ENCODE measurements around the gene CADPS2. TPM values are rescaled to one million over a fixed set of nuclear protein-coding genes. Genes with fewer than 3 reads are reported as not detected.

Gene CADPS2
- total RNA-seq, 5 donors from 2014 or later (not counting 1 experiment from before 2014, with no cell fraction given) = 0.15 to 0.28 (median 0.16) TPM; not detected in 2

GRCh38 chr7:122901250-122901649 lies 15.0 kb upstream of the CADPS2 start:
- Histone ChIP-seq H3K4me3 (ENCODE audit: control insufficient read depth in 1 of 2, extremely low read depth in 1 of 2, low read length in 1 of 2) (no peak overlapping the region), H3K9me3 (no peaks in the 10 kb centered on the region), H3K27ac (ENCODE audit: low read length) (no peak overlapping the region), H3K27me3 (replicated peaks in 1 of 2; ENCODE audit: control insufficient read depth in 2 of 2, extremely low read depth in 1 of 2, insufficient read depth in 2 of 2, low read length in 1 of 2) (no peaks in the 10 kb centered on the region), H3K4me1 (ENCODE audit: control insufficient read depth in 1 of 2, extremely low read depth in 1 of 2, insufficient read depth in 2 of 2, low read length in 2 of 2) (no peaks in the 10 kb centered on the region), H3K36me3 (ENCODE audit: control insufficient read depth in 2 of 2, extremely low read depth in 1 of 2, insufficient read depth in 1 of 2, low read length in 1 of 2) (no peaks in the 10 kb centered on the region)
- Mint-ChIP-seq H3K27ac (no peak overlapping the region), H3K4me1 (no peaks in the 10 kb centered on the region), H3K9me3 (peaks cover 0 to 11% (median 0%) of the 10 kb centered on the region in 3 donors), H3K4me3 (no peak overlapping the region), H3K36me3 (no peaks in the 10 kb centered on the region), H3K27me3 (no peaks in the 10 kb centered on the region)
- no CpG with 5 or more reads among the region's 3 CpGs for WGBS (ENCODE audit: insufficient coverage)
- ATAC-seq (replicated peaks in 1 of 4) (no peak), DNase-seq (no peak)
- CTCF ChIA-PET = no interaction called here
- POLR2A ChIA-PET = interaction anchor here in 1 of 2 donors (0.7 kb wide), 1 partner anchor 59 kb away, joined by 20 read pairs; no protein-coding TSS in a partner anchor

GRCh38 chr7:122896509-122896908 lies 10.2 kb upstream of the CADPS2 start:
- CTCF ChIA-PET = no interaction called here
- H3K4me1 Mint-ChIP-seq = no peaks in the 10 kb centered on the region
- H3K4me3 ChIP-seq (ENCODE audit: control insufficient read depth in 1 of 2, extremely low read depth in 1 of 2, low read length in 1 of 2) = no peak overlapping the region
- H3K27ac Mint-ChIP-seq = no peak overlapping the region
- no peaks in the 10 kb centered on the region for H3K9me3 ChIP-seq
- H3K4me1 ChIP-seq (ENCODE audit: control insufficient read depth in 1 of 2, extremely low read depth in 1 of 2, insufficient read depth in 2 of 2, low read length in 2 of 2) = no peaks in the 10 kb centered on the region
- no peak overlapping the region for H3K4me3 Mint-ChIP-seq
- no peak overlapping the region for H3K27ac ChIP-seq (ENCODE audit: low read length)
- no CpG with 5 or more reads among the region's 2 CpGs for WGBS (ENCODE audit: insufficient coverage)
- H3K27me3 Mint-ChIP-seq = no peaks in the 10 kb centered on the region
- H3K36me3 ChIP-seq (ENCODE audit: control insufficient read depth in 2 of 2, extremely low read depth in 1 of 2, insufficient read depth in 1 of 2, low read length in 1 of 2) = no peaks in the 10 kb centered on the region
- H3K36me3 Mint-ChIP-seq = no peaks in the 10 kb centered on the region
- ATAC-seq (replicated peaks in 1 of 4) = no peak
- peaks cover 0 to 3% (median 0%) of the 10 kb centered on the region in 3 donors for H3K9me3 Mint-ChIP-seq
- H3K27me3 ChIP-seq (replicated peaks in 1 of 2; ENCODE audit: control insufficient read depth in 2 of 2, extremely low read depth in 1 of 2, insufficient read depth in 2 of 2, low read length in 1 of 2) = no peaks in the 10 kb centered on the region
- DNase-seq = no peak
- POLR2A ChIA-PET = no interaction called here

- H3K4me1 ChIP-seq (ENCODE audit: control insufficient read depth in 1 of 2, extremely low read depth in 1 of 2, insufficient read depth in 2 of 2, low read length in 2 of 2) = no peaks in the 10 kb centered on the region
- no peaks in the 10 kb centered on the region for H3K9me3 ChIP-seq
- no peak overlapping the region for H3K27ac ChIP-seq (ENCODE audit: low read length)
- no peaks in the 10 kb centered on the region for H3K36me3 Mint-ChIP-seq
- ChIA-PET POLR2A (no interaction called here), CTCF (no interaction called here)
- H3K4me1 Mint-ChIP-seq = no peaks in the 10 kb centered on the region
- peaks cover 8 to 9% of the 10 kb centered on the region in 2 donors for H3K27me3 Mint-ChIP-seq
- no peak overlapping the region for H3K27ac Mint-ChIP-seq
- H3K27me3 ChIP-seq (replicated peaks in 1 of 2; ENCODE audit: control insufficient read depth in 2 of 2, extremely low read depth in 1 of 2, insufficient read depth in 2 of 2, low read length in 1 of 2) = no peaks in the 10 kb centered on the region
- no peak overlapping the region for H3K4me3 ChIP-seq (ENCODE audit: control insufficient read depth in 1 of 2, extremely low read depth in 1 of 2, low read length in 1 of 2)
- WGBS (ENCODE audit: insufficient coverage) = no CpG with 5 or more reads among the region's 2 CpGs
- no peak overlapping the region for H3K4me3 Mint-ChIP-seq
- no peaks in the 10 kb centered on the region for H3K36me3 ChIP-seq (ENCODE audit: control insufficient read depth in 2 of 2, extremely low read depth in 1 of 2, insufficient read depth in 1 of 2, low read length in 1 of 2)
- H3K9me3 Mint-ChIP-seq = peaks cover 0 to 6% (median 0%) of the 10 kb centered on the region in 3 donors
- DNase-seq (no peak), ATAC-seq (replicated peaks in 1 of 4) (no peak)
Observed at GRCh38 chr7:122893486-122893885, 7.2 kb upstream of the CADPS2 start.

- WGBS (ENCODE audit: insufficient coverage) = no CpG with 5 or more reads among the region's 1 CpG
- H3K4me3 ChIP-seq (ENCODE audit: control insufficient read depth in 1 of 2, extremely low read depth in 1 of 2, low read length in 1 of 2) = no peak overlapping the region
- Mint-ChIP-seq H3K4me3 (no peak overlapping the region), H3K36me3 (no peaks in the 10 kb centered on the region), H3K27ac (no peak overlapping the region), H3K4me1 (peaks cover 0 to 10% (median 9%) of the 10 kb centered on the region in 3 donors), H3K9me3 (peaks cover 0 to 6% (median 0%) of the 10 kb centered on the region in 3 donors), H3K27me3 (peaks cover 36 to 37% of the 10 kb centered on the region in 2 donors)
- no peaks in the 10 kb centered on the region for H3K36me3 ChIP-seq (ENCODE audit: control insufficient read depth in 2 of 2, extremely low read depth in 1 of 2, insufficient read depth in 1 of 2, low read length in 1 of 2)
- ChIA-PET POLR2A (no interaction called here), CTCF (no interaction called here)
- H3K4me1 ChIP-seq (ENCODE audit: control insufficient read depth in 1 of 2, extremely low read depth in 1 of 2, insufficient read depth in 2 of 2, low read length in 2 of 2) = peaks cover 0 to 3% of the 10 kb centered on the region in 2 experiments
- DNase-seq (no peak), ATAC-seq (replicated peaks in 1 of 4) (no peak)
- H3K9me3 ChIP-seq = no peaks in the 10 kb centered on the region
- no peak overlapping the region for H3K27ac ChIP-seq (ENCODE audit: low read length)
- peaks cover 10 to 16% of the 10 kb centered on the region in 2 experiments for H3K27me3 ChIP-seq (replicated peaks in 1 of 2; ENCODE audit: control insufficient read depth in 2 of 2, extremely low read depth in 1 of 2, insufficient read depth in 2 of 2, low read length in 1 of 2)
Observed at GRCh38 chr7:122889116-122889515, 2.9 kb upstream of the CADPS2 start.

- Histone ChIP-seq H3K36me3 (ENCODE audit: control insufficient read depth in 2 of 2, extremely low read depth in 1 of 2, insufficient read depth in 1 of 2, low read length in 1 of 2) (no peaks in the 10 kb centered on the region), H3K4me1 (ENCODE audit: control insufficient read depth in 1 of 2, extremely low read depth in 1 of 2, insufficient read depth in 2 of 2, low read length in 2 of 2) (peaks cover 0 to 3% of the 10 kb centered on the region in 2 experiments), H3K27me3 (replicated peaks in 1 of 2; ENCODE audit: control insufficient read depth in 2 of 2, extremely low read depth in 1 of 2, insufficient read depth in 2 of 2, low read length in 1 of 2) (peaks cover 10 to 16% of the 10 kb centered on the region in 2 experiments), H3K9me3 (no peaks in the 10 kb centered on the region), H3K4me3 (ENCODE audit: control insufficient read depth in 1 of 2, extremely low read depth in 1 of 2, low read length in 1 of 2) (no peak overlapping the region), H3K27ac (ENCODE audit: low read length) (no peak overlapping the region)
- H3K27me3 Mint-ChIP-seq = peaks cover 45% of the 10 kb centered on the region in 2 donors
- H3K27ac Mint-ChIP-seq = no peak overlapping the region
- no peak overlapping the region for H3K4me3 Mint-ChIP-seq
- ChIA-PET POLR2A (no interaction called here), CTCF (no interaction called here)
- ATAC-seq (replicated peaks in 1 of 4) (no peak), DNase-seq (no peak)
- no peaks in the 10 kb centered on the region for H3K36me3 Mint-ChIP-seq
- H3K9me3 Mint-ChIP-seq = peaks cover 0 to 6% (median 0%) of the 10 kb centered on the region in 3 donors
- H3K4me1 Mint-ChIP-seq = peaks cover 0 to 10% (median 9%) of the 10 kb centered on the region in 3 donors
Observed at GRCh38 chr7:122887848-122888247, 1.6 kb upstream of the CADPS2 start.

GRCh38 chr7:122887198-122887597 lies 938 bp upstream of the CADPS2 start:
- H3K9me3 Mint-ChIP-seq = peaks cover 0 to 6% (median 0%) of the 10 kb centered on the region in 3 donors
- ChIA-PET POLR2A (no interaction called here), CTCF (no interaction called here)
- no peak overlapping the region for H3K27ac Mint-ChIP-seq
- no peaks in the 10 kb centered on the region for H3K9me3 ChIP-seq
- H3K4me1 Mint-ChIP-seq = peaks cover 0 to 10% (median 9%) of the 10 kb centered on the region in 3 donors
- no peaks in the 10 kb centered on the region for H3K36me3 Mint-ChIP-seq
- H3K27ac ChIP-seq (ENCODE audit: low read length) = no peak overlapping the region
- no peaks in the 10 kb centered on the region for H3K36me3 ChIP-seq (ENCODE audit: control insufficient read depth in 2 of 2, extremely low read depth in 1 of 2, insufficient read depth in 1 of 2, low read length in 1 of 2)
- peaks cover 12 to 16% of the 10 kb centered on the region in 2 experiments for H3K27me3 ChIP-seq (replicated peaks in 1 of 2; ENCODE audit: control insufficient read depth in 2 of 2, extremely low read depth in 1 of 2, insufficient read depth in 2 of 2, low read length in 1 of 2)
- peaks cover 46 to 49% of the 10 kb centered on the region in 2 donors for H3K27me3 Mint-ChIP-seq
- ATAC-seq (replicated peaks in 1 of 4) = no peak
- H3K4me3 Mint-ChIP-seq = peak overlapping the region in 2 of 3 donors; percentile 34 to 42
- WGBS (ENCODE audit: insufficient coverage) = 7% methylated on average over 10 of the region's 12 CpGs
- no peak overlapping the region for H3K4me3 ChIP-seq (ENCODE audit: control insufficient read depth in 1 of 2, extremely low read depth in 1 of 2, low read length in 1 of 2)
- DNase-seq = no peak
- peaks cover 0 to 3% of the 10 kb centered on the region in 2 experiments for H3K4me1 ChIP-seq (ENCODE audit: control insufficient read depth in 1 of 2, extremely low read depth in 1 of 2, insufficient read depth in 2 of 2, low read length in 2 of 2)

Data from T-cell (primary cell).